Myocyte (in vitro differentiated cells): Measurements from ENCODE around the gene ZNF460. TPM values are rescaled to one million over a fixed set of nuclear protein-coding genes. Genes with fewer than 3 reads are reported as not detected.

ENCODE experiments used
- DNase-seq: peaks from one replicate; pipeline ENCODE4 v3.0.0-alpha.2; 2012; ENCODE audit warnings: low read depth
- polyA plus RNA-seq: library from polyadenylated mRNA; unstranded; fragments of >200 nt; gene quantifications from one replicate; pipeline ENCODE4 v1.2.1, GENCODE V29; 2012; ENCODE audit warnings: missing spikeins
- total RNA-seq: library from RNA; depleted of rRNA; stranded (reverse); fragments of >200 nt; gene quantifications from 2 replicates; pipeline ENCODE4 v1.2.3, GENCODE V29; 2014

ZNF460 gene
- total RNA-seq = 59.7 and 69.2 TPM in 2 replicates
- polyA plus RNA-seq = 7.3 TPM

DNA sequence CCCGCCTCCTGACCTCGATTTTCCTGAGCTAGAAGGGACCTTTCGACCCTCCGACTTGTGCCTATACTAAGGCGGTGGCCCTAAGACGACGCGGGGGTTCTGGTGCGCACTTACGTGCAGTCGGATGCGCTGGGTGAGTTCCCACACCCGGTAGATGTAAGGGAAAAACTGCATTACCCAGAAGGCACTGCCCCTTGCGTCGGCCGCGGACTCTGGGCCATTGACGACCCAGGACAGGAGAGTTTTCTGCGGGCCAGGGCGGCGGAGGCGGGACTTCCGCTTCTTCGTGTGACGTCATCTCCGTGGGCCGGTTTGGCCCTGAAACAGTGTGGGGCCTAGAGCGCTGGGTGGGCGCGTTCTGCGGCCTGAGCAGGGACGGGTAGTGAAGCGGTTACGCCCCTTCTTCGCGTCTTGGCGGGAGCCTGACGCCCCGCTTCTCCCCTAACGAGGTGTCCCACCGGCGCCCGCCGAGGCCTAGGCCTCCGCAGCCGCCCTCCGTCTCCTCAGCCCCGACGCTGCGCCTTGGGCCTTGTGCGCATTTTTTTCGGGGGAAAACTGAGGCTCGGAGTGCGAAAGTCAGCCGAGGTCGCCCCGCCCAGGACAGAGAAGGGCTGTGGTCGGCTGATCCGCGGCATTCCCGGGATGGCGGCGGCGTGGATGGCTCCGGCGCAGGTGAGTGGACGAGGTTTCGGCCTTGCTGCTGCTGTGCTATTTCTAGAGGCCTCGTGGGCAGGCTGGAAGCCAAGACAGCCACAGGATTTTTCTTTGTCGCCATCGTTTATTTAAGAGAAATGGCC is at the start of gene ZNF460:
Gene ZNF460 (plus strand): TSS at position 321 of the 797 bp plus-strand sequence. CDS start 322 bp downstream, at position 643.
- peak; percentile 98 for DNase-seq

DNA sequence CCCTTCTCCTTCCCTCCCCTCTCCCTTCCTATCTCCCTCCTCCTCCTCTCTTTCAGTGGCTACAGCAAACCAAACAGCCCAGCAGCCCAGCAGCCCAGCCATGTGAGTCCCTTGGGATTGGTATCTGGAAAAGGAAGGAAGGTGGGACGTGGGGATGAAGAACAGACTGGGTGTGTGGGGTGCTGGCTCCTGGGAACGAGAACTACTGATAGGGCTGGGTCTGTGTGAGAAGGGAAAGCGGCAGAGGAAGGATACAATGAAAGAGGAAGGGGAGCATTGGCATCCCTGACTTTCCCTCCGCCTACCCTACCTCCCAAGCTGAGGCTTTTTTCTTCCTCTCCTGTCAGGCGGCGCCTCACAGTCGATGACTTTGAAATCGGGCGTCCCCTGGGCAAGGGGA is 48.6 kb upstream of the ZNF460 start:
- no peak for DNase-seq

DNA sequence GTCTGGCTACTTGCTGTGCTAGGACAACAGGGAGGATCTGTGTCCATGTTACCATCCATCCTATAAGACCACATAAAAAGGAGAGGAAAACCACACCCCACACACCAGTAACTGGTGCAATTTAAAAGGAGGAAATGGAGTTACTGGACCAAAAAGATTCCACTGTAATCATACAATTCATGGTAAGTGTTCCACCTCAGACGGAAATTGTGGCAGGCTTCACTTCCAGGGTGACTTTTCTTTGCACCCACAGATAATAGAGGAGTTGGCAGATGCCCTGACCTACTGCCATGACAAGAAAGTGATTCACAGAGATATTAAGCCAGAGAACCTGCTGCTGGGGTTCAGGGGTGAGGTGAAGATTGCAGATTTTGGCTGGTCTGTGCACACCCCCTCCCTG is 47.1 kb upstream of the ZNF460 start:
- no peak for DNase-seq

DNA sequence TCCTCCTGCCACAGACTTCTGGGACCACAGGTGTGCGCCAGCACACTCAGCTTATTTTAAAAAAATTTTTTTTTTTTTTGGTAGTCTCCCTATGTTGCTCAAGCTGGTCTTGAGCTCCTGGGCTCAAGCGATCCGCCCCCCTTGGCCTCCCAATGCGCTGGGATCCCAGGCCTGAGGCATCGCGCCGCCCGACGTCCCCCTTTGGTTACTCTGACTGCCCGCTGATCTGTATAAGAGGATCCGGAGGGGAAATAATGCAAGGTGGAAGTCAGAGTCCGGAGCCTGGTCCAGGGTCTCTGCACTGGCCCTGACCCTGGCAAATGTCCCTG is 40.3 kb upstream of the ZNF460 start:
- no peak for DNase-seq

DNA sequence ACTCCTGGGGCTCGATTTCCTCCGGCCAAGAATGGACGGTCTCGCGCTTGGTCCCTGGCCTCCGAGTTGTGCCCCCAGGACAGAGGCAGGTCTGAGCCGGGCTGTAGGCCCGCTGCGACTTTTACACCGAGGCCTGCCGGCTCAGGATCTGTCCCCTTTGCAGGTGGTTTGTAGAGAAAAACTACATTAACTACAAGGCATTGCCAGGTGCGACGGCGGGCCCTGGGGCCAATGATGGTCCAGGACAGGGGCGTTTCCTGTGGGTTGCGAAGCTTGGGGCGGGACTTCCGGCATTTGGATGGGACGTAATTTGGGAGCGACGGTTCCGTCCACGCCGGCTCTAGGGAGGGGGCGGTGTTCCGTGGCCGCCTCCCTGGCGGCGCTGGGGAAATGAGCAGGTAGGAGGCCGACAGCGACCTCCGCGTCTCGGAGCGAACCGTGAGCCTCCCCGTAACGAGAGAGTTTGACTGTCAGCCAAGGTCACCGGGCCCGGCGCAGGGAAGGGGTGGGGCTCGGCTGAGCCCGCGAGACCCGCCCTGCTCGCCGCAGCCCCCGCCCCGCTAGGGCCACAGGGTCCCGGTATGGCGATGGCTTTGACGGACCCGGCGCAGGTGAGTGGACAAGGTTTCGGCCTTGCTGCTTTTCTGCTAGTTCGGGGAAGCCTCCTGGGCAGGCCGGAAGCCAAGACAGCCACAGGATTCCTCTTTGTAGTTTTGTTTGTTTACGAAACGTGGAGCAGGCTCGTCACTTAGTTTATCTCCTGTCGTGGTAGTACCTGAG is 39.8 kb upstream of the ZNF460 start, which contains the start of gene ZNF805:
Gene ZNF805 (plus strand): TSS at position 322 of the 780 bp plus-strand sequence. CDS start 260 bp downstream, at position 582.
- peak; percentile 94 for DNase-seq

DNA sequence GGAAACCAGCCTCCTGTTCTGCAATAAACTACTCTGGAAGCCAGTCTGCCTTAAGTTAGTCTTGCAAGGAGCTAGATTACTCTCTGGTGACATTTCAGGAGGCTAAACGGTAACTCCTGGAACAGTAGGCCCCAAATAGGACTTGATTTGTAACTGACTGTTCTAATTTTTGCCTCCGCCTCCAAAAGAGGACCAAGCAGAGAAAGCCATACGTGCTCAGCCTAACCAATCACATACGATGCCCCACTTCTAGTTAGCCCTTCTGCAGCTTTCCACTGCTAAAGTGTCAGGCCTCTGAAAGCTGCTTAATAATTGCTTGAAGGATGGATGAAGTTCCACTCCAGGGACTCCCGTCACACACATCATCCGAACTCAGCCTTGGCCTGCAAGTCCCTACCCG is 39.1 kb upstream of the ZNF460 start:
- peak; percentile 9 for DNase-seq

DNA sequence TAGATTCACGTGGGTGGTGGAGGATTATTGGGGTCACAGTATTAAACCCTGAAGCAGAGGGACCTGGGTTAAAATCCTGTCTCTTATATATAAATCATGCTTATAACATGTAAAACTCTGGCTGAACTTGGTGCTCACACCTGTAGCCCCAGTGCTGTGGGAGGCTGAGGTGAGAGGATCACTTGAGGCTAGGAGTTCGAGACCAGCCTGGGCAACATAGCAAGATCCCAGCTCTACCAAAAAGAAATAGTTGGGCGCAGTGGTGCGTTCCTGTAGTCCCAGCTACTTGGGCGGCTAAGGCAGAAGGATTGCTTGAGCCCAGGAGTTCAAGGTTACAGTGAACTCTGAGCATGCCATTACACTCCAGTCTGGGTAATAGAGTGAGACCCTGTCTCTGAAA is 37.5 kb upstream of the ZNF460 start:
- DNase-seq = no peak

DNA sequence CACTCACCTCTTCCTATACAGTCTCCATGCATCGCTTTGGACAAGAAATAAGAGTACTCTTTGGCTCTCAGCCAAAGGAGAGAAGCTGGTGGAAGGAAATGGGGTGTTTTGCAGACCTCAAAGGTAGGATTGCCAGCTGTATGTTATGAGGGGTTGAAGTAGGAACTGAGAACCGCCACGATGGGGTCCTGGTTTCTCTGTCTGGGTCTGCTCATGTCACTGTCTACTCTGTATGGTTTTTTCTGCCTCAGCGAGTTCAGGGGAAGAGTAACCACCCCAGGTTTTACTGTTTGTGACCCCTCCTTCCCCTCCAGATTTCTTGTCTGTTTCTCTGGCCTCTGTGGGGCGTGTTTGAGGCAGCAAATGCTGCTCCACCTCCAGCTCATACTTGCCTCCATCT is 35.8 kb upstream of the ZNF460 start:
- no peak for DNase-seq

DNA sequence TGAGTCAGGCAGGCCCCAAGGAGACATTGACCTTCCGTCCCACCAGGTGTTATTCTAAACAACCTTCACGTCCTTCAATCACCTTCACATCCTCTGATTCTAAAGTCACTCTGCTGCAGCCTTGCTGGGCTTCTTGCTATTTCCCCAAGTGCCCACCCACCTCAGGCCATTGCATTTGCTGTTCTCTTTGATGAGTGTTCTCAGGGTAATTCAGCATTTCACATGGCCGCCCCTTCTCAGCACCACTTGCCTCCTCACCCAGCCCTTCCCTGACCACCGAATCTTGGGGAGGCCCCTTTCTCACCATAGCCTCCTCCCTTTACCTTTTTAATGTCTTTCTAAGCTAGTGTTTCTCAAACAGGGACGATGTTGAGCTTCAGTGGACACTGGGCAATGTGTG is 35.2 kb upstream of the ZNF460 start:
- DNase-seq = no peak

DNA sequence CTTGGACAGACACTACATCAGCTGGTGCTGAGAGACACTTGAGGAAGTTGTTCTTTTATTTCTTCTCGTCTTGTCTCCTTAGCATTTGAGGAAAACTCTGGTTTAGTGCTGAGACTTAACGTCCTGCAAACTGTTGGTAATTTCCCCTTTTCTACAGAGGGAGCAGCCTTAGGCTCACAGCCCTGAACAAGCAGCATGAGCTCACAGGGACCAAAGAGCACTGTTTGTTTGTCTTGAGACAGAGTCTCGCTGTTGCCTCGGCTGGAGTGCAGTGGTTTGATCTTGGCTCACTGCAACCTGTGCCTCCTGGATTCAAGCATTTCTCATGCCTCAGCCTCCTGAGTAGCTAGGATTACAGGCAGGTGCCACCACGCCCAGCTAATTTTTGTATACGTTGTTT is 34.3 kb upstream of the ZNF460 start:
- DNase-seq = no peak

DNA sequence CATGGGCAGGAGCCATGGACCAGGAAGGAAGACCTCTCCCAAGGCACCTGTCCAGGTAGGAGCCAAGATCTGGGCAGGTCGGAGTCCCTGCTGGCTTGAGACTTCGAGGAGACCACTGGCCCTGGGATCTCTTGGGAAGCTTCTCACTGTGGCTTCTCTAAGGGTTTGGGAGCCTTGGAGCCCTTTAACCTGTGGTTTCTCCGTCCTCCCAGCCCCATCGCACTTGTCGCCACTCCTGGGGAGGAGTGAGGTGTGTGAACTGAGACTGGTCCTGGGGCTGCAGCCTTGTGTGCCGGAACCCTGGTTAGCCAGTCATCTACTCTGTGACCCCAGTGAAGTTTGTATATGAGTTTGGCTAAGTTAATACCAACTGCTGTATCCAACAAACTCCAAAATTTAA is 31.6 kb upstream of the ZNF460 start:
- DNase-seq = no peak

DNA sequence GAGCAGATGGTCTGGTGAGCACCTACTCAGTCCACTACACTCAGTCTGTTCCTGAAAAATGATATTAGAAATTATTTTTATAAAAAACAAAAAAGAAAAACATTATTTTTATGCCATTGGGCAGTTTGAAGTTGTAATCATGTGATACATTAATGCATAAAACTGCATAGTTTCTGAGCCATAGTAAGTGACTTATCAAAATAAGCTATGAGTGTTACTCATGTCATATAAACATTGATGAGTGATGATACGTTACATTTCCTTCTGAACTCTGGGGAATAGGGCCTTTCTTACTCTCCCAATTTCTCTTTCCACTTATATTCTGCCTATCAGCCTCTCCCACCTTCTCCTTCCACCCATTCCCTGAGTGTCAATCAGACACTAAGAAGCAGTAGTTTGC is 31.0 kb upstream of the ZNF460 start:
- DNase-seq = no peak

DNA sequence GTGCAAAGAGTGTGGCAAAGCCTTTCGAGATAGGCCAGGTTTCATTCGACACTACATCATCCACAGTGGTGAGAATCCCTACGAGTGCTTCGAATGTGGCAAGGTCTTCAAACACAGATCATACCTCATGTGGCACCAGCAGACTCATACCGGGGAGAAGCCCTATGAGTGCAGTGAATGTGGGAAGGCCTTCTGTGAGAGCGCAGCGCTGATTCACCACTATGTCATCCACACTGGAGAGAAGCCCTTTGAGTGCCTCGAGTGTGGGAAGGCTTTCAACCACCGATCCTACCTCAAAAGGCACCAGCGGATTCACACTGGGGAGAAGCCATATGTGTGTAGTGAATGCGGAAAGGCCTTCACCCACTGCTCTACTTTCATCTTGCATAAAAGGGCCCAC is 26.5 kb upstream of the ZNF460 start:
- peak; percentile 15 for DNase-seq

DNA sequence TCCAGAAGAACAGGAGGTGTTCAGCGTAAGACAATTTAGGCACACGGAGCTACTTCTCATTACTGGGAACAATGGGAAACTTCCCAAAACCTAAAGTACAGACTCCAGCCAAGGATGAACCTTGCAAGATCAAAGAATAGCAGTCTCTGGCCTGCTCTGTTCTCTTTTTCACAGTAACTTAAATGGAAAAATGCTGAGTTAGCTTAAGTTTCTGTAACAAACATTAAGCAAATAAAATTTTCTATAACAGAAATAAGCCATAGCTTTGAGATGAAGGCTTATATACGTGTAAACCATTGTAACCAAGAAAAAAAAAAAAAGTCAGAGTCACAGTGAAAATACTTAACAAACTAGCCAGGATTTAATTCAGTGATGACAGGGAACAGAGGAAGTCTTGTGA is 18.2 kb upstream of the ZNF460 start:
- no peak for DNase-seq

DNA sequence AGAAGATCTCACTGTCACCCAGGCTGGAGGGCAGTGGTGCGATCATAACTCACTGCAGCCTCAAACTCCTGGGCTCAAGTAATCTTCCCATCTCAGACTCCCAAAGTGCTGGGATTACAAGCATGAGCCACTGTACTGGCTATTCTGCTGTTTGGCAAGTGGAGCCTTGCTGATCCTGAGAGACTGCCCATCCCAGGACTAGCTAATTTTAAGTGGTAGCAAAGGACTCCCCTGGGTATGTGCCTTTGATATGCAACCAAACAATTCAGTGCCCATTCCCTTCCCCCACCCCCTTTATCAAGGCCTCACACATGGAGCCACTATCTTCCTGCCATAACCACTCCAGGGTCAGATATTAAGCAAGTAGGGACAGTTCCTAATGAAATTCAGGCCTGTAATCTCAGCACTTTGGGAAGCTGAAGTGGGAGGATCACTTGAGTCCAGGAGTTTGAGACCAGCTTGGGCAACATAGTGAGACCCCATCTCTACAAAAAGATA is 17.0 kb upstream of the ZNF460 start:
- no peak for DNase-seq

DNA sequence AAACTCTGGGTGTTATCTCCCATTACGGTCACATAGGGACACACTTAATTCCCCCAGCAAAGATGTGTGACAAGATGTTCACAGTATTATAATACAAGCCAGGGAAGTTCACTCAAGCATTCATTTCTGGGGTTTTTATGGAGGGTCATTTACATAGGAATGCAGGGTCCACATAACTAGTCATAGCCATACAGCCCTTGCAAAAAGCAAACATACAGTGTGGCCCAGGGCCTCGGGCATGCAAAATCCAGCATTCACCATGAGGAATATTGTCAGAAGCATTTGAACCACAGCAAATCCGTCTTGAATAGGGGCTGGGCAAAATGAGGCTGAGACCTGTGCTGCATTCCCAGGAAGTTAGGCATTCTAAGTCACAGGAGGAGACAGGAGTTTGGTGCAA is 13.0 kb upstream of the ZNF460 start:
- DNase-seq = no peak

DNA sequence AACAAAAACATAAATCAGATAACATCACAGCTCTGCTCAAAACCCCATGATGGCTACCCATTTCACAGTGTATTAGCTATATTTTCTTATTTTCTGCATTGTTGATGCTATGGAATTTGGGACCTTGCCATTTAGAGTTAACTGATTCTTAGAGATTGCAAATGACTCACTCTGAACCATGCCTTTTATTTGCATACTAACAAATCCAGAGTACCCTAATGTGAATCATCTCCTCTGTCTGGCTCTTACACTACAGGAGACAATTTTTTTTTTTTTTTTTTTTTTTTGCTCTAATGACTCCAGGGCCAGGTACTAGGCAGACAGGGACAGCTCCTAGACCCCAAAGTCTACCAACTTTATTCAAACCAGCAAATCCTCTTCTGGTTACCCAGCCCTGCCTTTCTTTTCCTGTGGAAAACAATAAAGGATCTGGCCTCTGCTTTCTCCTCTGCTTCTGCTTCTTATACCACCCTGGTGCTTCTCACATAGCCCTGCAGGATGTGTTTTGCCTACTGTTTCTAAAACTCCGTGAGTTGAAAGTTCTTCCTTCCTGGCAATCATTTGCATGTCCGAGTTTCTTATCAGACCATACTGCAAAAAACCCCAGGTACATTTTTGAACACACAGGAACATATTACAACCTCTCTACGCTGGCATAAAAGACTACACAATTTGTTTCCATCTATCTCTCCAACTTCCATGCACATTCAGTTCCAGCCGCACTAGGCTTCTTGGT is 10.6 kb upstream of the ZNF460 start:
- no peak for DNase-seq

DNA sequence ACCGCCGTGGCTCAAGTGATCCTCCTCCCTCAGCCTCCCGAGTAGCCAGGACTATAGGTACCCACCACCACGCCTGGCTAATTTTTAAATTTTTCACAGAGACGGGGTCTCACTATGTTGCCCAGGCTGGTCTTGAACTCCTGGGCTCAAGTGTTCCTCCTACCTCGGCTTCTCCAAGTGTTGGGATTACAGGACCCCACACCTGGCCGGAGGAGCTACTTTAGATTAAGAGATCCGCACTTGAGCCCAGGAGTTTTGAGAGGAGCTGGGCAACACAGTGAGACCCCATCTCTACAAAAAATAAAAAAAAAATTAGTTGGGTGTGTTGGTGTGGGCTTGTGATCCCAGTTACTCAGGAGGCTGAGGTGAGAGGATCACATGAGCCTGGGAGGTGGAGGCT is 9.0 kb upstream of the ZNF460 start:
- no peak for DNase-seq

DNA sequence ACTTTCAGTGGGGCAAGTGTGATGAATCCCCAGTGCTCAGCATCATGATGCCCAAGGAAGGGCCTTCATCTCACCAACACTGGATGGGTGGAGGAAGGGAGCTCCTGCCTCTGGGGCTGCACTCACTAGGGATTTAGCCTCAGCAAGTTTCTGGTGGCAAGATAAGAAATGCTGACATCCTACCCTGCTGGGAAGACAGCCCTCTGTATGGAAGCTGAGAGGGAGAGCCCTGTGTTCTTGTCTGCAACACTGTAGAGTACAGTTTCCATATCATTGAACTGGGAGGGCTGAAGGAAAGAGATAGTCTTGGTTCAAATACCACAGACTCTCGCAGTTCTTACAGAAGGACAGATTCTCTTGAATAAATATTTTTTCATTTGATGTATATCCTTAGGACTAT is 7.3 kb upstream of the ZNF460 start:
- DNase-seq = no peak

DNA sequence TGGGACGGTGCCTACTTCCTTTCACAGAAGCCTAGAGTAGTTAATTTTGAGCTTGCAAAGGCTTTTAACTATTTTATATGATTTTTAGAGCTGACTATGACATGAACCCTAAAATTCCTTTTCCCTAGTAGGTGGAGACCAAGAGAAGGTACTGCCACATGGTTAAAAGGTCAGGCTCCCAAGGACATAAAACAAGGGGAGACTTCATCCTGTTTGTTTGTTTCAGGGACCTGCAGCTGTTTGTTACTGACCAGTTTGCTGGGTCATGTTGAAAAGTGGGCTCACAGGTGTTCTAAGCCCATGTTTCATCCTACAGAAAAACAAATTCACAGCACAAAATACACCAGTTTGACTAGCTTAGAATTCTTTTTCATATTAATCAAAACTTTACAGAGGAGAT is 3.9 kb upstream of the ZNF460 start:
- no peak for DNase-seq

DNA sequence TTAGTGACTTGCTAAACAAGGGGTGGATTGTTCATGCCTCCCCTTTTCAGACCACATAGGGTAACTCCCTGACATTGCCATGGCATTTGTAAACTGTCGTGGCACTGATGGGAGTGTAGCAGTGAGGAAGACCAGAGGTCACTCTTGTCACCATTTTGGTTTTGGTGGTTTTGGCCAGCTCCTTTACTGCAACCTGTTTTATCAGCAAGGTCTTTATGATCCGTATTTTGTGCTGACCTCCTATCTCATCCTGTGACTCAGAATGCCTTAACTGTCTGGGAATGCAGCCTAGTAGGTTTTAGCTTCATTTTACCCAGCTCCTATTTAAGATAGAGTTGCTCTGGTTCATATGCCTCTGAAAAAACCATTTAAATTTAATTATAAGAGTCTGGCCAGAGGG is 1.8 kb upstream of the ZNF460 start:
- peak; percentile 42 for DNase-seq
